ENCODE measurements around the gene F10.
"Not testable (repeated sequence)": the region's sequence is repeated elsewhere in the genome, so short reads cannot be mapped to it uniquely, and the experiment has no call there.

Gene F10

GRCh38 chr13:113102727-113103126, 19.9 kb upstream of the F10 start:
- no peak for DNase-seq

DNA sequence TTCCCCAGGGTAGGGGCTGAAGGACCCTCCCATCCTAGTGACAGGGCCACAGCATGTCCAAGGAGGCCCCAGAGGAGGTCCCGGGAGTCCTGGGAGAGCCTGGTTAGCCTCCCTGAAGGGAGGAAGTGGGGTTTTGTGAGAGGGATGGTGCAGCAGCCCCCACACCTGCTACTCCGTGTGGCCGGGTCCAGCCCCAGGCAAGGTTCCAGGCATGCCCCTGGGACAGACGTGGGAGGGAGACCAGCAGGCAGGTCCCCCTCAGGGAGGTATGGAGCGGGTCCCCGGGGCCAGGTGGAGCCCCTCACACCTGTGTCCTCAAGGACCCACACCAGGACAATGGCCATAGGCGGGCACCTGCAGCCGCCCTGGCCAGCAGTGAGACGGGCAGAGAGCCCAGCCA, 19.0 kb upstream of the F10 start:
- no peak for DNase-seq

DNA sequence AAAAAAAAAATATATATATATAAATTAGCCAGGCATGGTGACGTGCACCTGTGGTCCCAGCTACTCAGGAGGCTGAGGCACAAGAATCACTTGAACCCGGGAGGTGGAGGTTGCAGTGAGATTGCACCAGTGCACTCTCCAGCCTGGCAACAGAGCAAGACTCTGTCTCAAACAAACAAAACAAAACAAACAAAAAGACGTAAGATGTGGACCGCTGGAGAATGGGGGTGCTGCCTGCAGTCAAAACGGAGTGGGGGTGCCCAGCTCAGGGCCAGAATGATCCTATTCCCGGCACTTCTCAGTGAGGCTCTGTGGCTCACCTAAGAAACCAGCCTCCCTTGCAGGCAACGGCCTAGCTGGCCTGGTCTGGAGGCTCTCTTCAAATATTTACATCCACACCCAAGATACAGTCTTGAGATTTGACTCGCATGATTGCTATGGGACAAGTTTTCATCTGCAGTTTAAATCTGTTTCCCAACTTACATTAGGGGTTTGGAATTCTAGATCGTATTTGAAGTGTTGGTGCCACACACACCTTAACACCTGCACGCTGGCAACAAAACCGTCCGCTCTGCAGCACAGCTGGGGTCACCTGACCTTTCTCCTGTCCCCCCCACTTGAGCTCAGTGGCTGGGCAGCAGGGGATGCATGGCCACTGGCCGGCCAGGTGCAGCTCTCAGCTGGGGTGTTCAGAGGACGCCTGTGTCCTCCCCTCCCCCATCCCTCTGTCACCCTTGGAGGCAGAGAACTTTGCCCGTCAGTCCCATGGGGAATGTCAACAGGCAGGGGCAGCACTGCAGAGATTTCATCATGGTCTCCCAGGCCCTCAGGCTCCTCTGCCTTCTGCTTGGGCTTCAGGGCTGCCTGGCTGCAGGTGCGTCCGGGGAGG, 17.3 kb upstream of the F10 start, which contains the start of gene F7:
Gene F7 (plus strand): TSS at position 760 of the 889 bp plus-strand sequence. CDS start 51 bp downstream, at position 811.
- no peak for DNase-seq

GRCh38 chr13:113105921-113106452, 16.6 kb upstream of the F10 start:
- DNase-seq: no peak

DNA sequence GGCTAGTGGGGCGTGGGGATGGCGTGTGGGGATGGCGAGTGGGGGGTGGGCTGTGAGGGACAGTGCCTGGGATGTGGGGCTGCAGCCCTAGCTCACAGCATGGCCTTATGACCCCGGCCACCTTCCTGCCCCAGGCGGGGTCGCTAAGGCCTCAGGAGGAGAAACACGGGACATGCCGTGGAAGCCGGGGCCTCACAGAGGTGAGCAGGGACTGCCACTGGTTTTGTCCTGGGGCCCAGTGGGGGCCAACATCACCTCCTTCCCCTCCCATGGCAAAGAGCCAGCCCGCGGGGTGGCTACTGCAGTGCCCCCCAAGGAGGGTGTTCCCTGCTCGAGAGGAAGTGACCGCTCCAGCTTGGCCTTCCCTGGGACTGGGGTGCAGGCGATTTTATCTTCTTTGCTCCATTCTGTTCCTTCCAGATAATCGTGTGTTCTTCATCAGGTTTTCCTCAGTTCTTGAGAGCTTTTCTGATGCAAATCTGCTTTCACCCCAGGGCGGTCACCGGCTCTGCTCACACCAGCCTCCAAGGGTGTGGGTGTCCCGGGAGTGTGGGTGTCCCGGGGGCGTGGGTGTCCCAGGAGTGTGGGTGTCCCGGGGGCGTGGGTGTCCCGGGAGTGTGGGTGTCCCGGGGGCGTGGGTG, 15.8 kb upstream of the F10 start:
- no peak for DNase-seq

DNA sequence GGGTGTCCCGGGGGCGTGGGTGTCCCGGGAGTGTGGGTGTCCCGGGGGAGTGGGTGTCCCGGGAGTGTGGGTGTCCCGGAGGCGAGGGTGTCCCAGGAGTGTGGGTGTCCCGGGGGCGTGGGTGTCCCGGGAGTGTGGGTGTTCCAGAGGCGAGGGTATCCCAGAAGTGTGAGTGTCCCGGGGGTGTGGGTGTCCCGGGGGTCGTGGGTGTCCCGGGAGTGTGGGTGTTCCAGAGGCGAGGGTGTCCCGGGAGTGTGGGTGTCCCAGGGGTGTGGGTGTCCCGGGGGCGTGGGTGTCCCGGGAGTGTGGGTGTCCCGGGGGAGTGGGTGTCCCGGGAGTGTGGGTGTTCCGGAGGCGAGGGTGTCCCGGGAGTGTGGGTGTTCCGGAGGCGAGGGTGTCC, 14.1 kb upstream of the F10 start:
- DNase-seq: not testable (repeated sequence)

DNA sequence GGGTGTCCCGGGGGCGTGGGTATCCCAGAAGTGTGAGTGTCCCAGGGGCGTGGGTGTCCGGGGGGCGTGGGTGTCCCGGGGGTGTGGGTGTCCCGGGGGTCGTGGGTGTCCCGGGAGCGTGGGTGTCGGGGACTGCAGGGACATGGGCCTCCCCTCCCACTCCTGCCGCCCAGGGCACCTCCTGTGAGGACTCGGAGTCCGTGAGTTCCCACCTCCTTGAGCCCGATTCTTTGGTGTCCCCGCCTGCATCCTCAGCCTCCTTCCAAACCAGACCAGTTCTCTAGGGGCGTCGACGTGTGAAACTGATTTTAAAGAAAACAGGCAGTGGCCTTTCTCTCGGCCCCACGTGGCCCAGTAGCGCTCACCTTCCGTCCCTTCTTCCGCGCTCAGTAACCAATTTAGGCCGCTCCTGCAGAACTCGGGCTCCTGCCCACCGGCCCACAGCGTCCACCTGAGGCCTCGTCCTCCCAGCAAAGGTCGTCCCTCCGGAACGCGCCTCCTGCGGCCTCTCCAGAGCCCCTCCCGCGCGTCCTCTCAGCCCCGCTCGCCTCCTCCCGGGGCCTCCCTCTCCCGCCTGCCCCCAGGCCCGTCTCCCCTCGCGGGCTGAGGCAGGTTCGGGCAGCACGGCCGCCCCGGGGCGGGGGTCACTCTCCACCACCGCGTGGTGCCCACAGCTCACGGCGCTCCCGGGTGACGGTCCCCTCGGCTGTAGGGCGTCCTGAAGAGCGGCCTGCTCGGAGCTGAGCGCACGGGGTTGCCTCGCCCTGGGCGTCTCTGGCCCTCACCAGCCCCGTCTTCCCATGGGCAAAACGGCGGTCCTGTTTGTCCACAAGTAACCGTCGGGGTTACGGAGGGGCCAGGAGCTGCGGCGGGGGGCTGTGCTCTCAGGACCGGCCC, 13.2 kb upstream of the F10 start:
- DNase-seq: no peak

DNA sequence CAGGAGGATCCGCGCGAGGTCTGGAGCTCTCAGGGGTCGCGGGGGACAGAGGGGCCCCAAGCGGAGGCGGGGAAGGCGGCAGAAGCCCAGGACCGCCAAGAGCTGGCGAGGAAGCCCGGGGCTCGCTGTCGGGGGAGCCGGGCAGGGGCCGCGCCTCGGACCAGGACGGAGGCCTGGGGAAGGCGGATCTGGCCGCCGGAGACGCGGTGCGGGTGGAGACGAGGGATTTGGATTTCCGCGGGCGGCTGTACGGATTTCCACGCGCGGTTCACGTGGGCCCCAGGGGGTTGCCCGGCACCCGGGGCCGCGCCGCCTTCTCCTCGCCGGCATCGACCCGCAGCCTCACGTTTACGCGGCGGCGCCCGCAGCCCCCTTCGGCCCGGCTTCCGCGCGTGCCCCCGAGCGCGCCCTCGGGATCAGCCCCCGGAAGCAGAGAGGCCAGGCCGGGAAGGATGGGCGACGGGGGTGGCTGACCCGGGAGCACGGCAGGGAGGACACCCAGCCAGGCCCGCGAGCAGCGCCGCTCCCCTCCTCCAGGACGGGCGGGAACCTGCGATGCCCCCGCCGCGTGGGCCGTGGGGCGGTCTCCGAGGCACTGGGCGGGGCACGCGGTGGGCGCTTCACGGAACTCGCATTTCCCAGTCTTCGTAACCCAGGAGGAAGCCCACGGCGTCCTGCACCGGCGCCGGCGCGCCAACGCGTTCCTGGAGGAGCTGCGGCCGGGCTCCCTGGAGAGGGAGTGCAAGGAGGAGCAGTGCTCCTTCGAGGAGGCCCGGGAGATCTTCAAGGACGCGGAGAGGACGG, 12.3 kb upstream of the F10 start:
- DNase-seq: peak; percentile 45 to 65

DNA sequence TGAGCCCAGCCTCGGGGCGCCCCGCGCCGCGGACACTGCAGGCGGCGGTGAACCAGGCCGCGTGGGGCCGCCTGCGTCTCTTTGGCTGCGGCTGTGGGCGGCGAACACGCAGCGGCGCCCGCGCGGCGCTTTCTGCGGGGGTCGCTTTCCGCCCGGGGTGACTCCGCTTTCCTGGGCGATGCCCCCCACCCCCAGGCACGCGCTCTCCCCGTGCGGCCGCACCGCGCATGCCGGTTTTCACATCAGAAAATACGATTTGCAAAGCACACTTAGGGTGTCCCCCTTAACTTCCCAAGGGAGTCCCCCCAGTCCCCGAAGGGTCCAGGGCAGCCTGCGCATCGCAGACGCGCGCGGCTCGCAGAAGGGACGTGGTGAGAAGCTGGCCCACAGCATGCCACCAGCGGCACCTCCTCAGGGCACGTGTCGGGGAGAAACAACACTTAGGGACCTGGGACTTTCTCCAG, 11.7 kb upstream of the F10 start:
- DNase-seq: peak; percentile 13 to 54

DNA sequence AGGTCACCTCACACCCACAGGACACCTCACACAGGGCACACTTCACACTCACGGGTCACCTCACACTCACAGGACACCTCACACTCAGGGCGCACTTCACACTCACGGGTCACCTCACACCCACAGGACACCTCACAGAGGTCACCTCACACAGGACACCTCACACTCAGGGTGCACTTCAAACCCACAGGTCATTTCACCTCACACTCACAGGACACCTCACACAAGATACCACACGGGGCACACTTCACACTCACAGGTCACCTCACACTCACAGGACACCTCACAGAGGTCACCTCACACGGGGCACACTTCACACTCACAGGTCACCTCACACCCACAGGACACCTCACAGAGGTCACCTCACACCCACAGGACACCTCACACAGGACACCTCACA, 10.8 kb upstream of the F10 start:
- DNase-seq: not testable (repeated sequence)

- DNase-seq: not testable (repeated sequence)
Observed at GRCh38 chr13:113112475-113112874, 10.1 kb upstream of the F10 start.

DNA sequence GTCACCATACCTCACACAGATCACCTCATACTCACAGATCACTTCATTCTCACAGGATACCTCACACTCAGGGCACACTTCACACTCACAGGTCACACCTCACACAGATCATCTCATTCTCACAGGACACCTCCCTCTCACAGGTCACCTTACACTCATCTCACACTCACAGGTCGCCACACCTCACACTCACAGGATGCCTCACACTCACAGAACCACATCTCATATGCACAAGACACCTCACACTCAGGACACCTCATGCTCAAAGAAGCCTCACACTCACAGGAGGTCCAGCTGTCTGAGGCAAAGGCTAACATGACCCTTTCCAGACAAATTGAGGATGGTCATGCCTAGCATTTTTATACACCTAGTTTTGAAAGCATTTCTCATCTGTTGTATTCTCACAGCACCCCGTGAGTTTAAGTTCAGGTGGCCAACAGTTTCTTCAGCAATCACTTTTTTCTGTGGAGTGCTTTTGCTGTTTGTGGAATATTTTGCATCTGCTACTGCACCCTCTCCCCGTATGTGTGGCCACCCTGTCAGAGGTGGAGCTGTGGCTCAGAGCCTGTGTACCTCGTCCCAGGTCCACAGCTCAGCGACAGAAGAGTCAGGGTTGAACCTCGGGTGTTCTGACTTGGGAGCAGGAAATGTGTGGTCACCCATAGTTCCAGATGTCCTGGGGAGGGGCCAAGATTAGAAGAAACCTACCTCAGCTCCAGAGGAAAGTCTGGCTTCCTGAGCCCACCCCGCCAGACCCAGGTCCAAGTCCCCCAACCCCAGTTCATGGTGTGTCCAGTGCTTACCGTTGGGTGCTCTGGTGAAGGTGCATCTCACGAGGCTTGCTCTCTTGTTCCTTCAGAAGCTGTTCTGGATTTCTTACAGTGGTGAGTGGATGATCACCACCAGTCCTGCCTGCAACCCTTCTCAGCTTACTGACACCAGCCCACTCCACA, 9.4 kb upstream of the F10 start:
- DNase-seq: peak in 1 of 2 experiments; percentile 1

DNA sequence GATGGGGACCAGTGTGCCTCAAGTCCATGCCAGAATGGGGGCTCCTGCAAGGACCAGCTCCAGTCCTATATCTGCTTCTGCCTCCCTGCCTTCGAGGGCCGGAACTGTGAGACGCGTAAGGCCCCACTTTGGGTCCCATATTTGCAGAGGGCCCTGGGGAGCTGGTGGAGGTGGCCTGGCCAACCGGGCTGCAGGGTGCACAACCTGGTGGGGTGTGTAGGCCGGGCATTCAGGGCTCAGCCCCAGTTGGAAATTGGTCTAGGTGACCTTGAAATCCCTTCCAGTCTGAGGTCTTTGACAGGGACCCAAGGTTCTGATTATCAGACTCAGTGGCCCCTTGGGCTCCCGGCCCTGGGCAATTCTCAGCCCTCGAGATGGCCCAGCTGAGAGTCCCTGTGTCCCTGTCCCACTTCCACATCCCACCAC, 8.7 kb upstream of the F10 start:
- DNase-seq: no peak

DNA sequence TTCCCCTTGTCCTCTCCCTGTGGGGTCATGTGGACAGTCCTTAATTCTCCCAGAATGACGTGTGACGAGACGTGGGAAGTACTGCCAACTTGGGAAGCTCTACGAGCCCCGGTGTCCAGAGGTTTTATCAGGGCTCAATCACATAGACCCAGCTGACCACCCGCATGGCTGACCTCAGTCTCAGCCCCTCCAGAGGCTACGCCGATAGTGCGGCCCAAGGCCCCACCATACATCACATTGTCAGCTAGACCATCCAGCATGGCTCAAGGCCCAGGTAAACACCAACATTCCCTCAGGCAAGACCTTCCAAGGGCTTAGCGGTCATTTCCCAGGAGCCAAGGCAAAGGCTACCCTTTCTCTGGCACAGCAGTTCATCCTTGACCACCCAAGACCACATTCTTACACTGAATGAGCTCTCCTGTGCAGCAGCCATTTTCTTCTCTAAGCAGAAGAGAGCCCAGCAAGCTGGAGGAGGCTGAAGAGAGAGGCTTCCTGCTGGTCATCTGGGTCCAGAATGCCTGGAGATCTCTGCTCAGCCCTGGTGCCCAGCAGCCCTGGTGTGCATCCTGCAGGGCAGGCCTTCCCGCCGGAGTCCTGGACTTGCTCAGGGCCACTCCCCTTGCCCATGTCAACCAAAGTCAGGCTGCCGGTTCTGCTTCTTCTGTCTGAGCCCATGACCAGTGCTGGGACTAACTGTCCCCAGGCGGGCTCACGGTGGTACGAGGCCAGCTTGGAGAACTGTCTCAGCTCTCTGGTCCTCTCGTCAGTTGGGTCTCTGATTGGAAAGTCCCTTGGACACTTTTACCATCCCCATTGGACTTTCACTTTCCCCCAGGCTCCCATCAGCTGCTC, 7.9 kb upstream of the F10 start:
- peak in 1 of 2 experiments; percentile 0 for DNase-seq

GRCh38 chr13:113115363-113116205, 7.0 kb upstream of the F10 start:
- no peak for DNase-seq

DNA sequence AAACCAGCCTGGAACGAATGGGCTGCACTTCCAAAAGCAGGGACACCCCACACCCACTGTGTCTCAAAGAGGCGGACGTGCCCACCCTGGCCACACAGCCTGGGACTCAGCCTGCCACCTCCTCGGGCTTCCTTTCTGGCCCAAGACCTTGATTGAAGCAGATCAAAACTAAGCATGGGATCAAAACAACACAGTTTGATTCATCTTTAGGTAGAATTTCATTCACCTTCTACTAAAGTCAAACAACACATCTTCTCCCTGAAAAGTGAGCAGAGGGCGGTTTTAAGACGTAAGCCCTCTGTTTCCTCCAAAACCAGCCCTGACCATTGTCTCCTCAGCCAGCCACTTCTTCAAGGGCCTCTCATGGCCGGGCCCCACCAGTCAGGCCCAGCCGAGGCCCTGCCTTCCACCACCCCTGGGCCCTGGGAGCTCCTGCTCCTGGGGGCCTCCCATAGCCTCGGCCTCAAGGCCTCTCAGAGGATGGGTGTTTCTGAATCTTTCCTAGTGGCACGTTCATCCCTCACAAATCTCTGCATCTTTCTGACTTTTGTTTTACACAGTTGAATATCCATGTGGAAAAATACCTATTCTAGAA, 6.3 kb upstream of the F10 start:
- no peak for DNase-seq

DNA sequence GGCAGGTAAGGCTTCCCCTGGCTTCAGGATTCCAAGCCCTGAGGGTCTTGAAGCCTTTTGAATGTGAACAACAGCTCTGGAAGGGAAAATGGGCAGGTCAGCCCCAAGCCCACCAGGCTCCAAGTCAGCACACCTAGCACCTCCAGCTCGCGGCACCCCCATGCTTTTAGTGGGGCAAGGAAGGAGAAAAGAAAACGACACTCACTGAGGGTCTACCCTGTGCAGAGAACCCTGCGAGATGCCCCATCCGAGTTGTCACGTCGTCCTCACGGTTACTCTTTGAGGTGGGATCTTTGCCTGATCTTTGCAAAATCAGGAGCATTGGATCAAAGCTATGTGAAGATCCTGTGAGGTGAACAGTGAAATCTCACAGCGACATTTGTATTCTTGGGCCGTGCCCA, 5.7 kb upstream of the F10 start:
- no peak for DNase-seq

DNA sequence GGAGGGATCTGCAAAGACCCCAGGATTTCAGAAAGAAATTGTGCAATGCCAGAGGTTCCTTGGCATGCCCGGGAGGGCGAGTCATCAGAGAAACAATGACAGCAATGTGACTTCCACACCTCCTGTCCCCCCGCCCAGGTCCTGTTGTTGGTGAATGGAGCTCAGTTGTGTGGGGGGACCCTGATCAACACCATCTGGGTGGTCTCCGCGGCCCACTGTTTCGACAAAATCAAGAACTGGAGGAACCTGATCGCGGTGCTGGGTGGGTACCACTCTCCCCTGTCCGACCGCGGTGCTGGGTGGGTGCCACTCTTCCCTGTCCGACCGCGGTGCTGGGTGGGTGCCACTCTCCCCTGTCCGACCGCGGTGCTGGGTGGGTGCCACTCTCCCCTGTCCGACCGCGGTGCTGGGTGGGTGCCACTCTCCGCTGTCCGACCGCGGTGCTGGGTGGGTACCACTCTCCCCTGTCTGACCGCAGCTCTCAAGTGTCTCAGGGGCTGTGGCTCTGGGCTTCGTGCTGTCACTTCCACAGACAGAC, 5.2 kb upstream of the F10 start:
- no peak for DNase-seq

Measured in stimulated activated CD4-positive, alpha-beta T cell treated with anti-CD3 and anti-CD28 coated beads, Interleukin-4, amount 100 ng/mL, for 4 hours (primary cell).